ENCODE results near the gene GFER.
"Not testable (repeated sequence)": the region's sequence is repeated elsewhere in the genome, so short reads cannot be mapped to it uniquely, and the experiment has no call there.

GFER gene

DNA sequence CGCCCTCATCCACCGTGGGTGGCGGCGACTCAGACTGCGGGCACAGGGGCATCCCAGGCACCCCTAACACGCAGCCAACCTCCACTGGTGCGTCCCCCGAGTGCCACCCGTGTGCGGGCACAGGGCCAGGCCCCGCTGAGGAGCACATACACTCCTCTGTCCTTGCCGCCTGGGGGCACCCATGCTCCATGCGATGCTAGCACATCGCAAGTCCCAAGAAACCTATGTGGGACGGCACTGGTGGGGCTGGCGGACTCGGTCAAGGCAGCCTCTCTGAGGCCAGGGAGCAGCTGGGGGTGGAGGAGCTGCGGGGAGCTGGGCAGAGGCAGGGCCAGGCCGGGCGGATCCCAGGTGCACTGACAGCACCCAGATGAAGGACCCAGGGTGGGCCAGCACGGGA lies 21.7 kb downstream of the GFER start:
- no peak for DNase-seq (ENCODE audit: low read depth in 2 of 2)

GRCh38 chr16:2006317-2006716 lies 22.3 kb downstream of the GFER start:
- no peak for DNase-seq (ENCODE audit: low read depth in 2 of 2)

- no peak for DNase-seq (ENCODE audit: low read depth in 2 of 2)
These were observed 23.3 kb downstream of the GFER start for GRCh38 chr16:2007081-2007836.

- DNase-seq (ENCODE audit: low read depth in 2 of 2), result no peak
These were observed 24.1 kb downstream of the GFER start for GRCh38 chr16:2008009-2008526.

- no peak for DNase-seq (ENCODE audit: low read depth in 2 of 2)
These were observed 24.7 kb downstream of the GFER start for GRCh38 chr16:2008631-2009163.

DNA sequence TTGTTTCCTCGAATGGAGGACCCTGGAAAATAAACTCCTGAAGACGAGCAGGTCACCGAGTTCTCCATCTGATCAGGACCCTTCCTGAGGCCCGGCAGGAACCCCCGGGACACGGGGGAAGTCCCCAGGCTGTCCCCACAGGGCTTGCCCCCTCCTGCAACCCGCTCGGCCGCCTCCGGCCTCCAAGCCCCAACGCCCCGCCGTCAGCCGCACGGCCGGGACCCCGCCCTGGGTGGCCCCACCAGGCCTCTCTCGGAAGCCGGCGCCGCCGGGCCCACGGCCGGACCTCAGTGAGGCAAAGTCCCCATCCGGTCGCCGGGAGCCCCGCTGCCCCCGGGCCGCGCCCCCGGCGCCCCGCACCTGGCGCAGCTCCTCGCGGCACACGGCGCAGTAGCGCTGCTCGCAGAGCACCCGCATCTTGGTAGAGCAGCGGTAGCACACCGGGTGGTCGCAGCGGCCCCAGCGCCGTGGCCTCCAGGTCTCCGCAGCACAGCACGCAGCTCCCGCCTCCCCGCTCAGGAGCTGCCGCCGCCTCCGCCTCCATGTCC lies 25.2 kb downstream of the GFER start:
- no peak for DNase-seq (ENCODE audit: low read depth in 2 of 2)

- peak; percentile 72 to 73 for DNase-seq (ENCODE audit: low read depth in 2 of 2)
These were observed 26.0 kb downstream of the GFER start, which contains the start of gene ZNF598 for GRCh38 chr16:2009791-2010510. ZNF598 (minus strand) TSS chr16:2009821.

DNA sequence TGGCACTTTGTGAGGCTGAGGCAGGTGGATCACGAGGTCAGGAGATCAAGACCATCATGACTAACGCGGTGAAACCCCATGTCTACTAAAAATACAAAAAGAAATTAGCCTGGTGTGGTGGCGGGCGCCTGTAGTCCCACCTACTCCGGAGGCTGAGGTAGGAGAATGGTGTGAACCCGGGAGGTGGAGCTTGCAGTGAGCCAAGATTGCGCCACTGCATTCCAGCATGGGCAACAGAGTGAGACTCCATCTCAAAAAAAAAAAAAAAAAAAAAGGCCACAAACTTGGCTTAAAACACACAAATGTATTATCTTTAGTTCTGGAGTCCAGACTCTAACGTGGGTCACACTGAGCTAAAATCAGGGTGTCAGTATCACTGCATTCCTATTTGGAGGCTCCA lies 27.7 kb downstream of the GFER start:
- DNase-seq (ENCODE audit: low read depth in 2 of 2), result not testable (repeated sequence)

DNA sequence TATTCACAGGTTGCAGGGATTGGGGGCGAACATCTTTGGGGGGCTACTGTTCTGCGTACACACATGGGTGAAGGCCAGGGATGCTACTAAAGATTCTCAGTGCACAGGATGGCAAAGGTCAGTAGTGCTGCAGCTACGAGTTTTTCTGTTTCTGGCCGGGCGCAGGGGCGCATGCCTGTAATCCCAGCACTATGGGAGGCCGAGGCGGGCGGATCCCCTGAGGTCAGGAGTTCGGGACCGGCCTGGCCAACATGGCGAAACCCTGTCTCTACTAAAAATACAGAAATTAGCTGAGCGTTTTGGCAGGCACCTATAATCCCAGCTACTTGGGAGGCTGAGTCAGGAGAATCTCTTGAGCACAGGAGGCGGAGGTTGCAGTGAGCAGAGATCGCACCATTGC lies 29.5 kb downstream of the GFER start:
- no peak for DNase-seq (ENCODE audit: low read depth in 2 of 2)

DNA sequence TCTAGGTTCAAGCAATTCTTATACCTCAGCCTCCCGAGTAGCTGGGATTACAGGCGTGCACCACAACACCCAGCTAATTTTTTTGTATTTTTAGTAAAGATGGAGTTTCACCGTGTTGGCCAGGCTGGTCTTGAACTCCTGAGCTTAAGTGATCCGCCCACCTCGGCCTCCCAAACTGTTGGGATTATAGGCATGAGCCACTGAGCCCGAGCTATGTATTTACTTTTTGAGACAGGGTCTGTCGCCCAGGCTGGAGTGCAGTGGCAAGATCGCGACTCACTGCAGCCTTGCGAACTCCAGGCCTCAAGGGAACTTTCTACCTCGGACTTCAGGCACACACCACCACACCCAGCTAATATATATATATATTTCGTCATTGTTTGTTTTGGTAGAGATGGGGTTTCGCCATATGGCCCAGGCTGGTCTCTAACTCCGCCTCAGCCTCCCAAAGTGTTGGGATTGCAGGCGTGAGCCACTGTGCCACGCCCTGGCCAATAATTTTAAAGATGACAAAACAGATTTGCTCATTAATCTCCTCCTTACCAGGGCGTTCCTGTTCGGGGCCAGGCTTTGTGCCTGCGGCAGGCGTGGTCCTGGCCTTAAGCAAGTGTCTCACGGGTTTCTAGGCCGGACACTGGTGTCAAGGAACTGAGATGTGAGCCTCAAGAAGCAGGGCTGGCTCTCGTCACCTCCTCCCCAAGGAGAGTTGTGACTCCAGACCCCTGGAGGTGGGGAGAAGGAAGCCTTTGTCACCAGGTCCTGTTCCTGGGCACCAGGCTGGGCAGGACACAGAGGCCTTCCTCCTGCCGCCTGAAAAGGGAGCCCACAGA lies 31.3 kb downstream of the GFER start:
- DNase-seq (ENCODE audit: low read depth in 2 of 2), result no peak

- no peak for DNase-seq (ENCODE audit: low read depth in 2 of 2)
These were observed 31.9 kb downstream of the GFER start for GRCh38 chr16:2015947-2016208.

- DNase-seq (ENCODE audit: low read depth in 2 of 2), result no peak
These were observed 32.5 kb downstream of the GFER start for GRCh38 chr16:2016407-2016922.

GRCh38 chr16:2019518-2019920 lies 35.5 kb downstream of the GFER start, which contains the start of gene NPW:
NPW (plus strand) TSS chr16:2019785.
- DNase-seq (ENCODE audit: low read depth in 2 of 2), result no peak

DNA sequence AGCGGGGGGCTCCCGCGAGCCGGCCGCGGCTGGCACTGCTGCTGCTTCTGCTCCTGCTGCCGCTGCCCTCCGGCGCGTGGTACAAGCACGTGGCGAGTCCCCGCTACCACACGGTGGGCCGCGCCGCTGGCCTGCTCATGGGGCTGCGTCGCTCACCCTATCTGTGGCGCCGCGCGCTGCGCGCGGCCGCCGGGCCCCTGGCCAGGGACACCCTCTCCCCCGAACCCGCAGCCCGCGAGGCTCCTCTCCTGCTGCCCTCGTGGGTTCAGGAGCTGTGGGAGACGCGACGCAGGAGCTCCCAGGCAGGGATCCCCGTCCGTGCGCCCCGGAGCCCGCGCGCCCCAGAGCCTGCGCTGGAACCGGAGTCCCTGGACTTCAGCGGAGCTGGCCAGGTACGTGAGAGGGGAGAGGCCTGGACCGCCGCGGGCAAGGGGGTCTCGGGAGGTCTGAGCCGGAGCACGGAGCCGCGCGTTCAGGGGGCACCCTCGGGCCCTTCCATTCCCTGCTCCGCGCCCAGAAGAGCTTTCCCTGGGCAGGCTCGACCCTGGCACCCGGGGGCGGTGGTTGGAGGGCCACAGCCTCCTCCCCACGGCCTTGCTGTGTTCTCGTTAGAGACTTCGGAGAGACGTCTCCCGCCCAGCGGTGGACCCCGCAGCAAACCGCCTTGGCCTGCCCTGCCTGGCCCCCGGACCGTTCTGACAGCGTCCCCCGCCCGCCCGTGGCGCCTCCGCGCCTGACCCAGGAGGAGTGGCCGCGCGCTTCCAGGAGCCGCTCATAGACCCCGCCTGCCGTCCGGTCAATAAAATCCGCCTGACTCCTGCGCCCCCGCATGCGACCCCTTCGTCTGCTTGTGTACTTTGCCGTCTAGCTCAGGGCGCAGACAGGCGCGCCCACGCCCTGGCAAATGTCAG lies 36.2 kb downstream of the GFER start:
- DNase-seq (ENCODE audit: low read depth in 2 of 2), result no peak

DNA sequence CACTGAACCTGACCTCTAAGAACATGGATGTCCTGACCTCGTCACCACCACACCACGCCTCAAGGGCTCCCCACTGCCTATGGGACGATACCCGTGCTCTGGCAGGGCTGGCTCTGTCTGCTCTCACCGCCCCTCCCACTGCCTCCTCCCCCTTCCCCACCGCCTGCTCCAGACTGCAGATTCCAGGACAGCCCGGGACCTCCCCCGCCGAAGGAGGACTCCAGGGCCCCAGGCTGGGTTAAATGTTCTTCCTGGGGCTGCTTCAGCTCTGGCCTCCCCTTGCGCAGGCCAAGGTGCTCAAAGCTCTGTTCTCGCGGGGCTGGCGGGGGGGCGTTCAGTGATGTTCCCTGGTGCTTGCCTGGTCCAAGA lies 38.7 kb downstream of the GFER start:
- DNase-seq (ENCODE audit: low read depth in 2 of 2), result peak; percentile 25 to 38

- peak; percentile 90 to 97 for DNase-seq (ENCODE audit: low read depth in 2 of 2)
These were observed 39.4 kb downstream of the GFER start for GRCh38 chr16:2023092-2024031.

GRCh38 chr16:2024032-2024420 lies 40.0 kb downstream of the GFER start:
- no peak for DNase-seq (ENCODE audit: low read depth in 2 of 2)

GRCh38 chr16:2025251-2025650 lies 41.3 kb downstream of the GFER start:
- DNase-seq (ENCODE audit: low read depth in 2 of 2), result no peak

DNA sequence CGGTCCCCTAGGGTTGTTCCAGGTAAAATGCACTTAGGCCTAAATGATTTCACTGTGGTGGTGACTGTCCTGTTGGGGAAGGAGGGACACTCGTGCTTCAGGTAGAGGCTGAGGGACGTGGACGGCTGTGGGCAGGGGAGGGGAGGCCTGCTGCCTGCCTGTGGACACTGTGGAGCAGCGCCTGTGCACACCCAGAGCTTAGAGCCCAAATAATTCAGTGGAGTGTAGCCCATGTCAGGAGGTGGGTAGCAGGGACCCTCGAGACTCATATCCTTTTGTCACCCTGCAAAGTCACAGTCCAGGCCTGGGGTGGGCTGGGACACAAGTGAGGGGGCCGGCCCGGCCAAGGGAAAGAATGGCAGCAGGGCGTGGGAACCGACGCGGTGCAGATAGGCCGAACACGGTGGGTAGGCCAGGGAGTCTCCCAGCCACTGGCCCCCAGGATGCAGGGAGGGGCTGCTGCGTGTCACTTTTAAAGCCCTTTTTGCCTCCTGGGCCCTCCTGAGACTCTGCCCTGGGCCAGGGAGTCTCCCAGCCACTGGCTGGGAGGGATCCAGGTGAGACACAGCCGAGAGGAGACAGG lies 42.0 kb downstream of the GFER start:
- DNase-seq (ENCODE audit: low read depth in 2 of 2), result no peak
